ENCODE measurements around the gene ARMC12.

DNA sequence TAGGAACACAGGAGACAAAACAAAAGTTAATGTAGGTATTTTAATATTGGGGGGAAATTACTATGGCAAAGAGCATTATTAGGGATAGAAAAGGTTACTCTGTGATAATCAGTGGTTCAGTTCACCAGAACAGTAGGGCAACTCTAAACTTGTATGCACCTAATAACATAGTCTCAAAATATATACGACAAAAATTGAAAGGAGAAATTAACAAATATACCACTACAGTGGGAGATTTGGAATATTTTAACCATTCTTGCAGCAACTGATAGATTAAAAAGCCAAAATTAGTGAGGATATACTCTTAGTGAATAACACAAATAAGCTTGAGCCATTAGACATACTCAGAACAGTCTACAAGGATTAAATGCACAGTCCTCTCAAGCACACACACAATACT, 11.0 kb downstream of the ARMC12 start:
- TF ChIP-seq POLR2A (IDR thresholded peaks at IDR 0.05) (no peak), EP300 (IDR thresholded peaks at IDR 0.05; ENCODE audit: low read depth) (no peak)
- TF ChIP-seq, protein P1, sequence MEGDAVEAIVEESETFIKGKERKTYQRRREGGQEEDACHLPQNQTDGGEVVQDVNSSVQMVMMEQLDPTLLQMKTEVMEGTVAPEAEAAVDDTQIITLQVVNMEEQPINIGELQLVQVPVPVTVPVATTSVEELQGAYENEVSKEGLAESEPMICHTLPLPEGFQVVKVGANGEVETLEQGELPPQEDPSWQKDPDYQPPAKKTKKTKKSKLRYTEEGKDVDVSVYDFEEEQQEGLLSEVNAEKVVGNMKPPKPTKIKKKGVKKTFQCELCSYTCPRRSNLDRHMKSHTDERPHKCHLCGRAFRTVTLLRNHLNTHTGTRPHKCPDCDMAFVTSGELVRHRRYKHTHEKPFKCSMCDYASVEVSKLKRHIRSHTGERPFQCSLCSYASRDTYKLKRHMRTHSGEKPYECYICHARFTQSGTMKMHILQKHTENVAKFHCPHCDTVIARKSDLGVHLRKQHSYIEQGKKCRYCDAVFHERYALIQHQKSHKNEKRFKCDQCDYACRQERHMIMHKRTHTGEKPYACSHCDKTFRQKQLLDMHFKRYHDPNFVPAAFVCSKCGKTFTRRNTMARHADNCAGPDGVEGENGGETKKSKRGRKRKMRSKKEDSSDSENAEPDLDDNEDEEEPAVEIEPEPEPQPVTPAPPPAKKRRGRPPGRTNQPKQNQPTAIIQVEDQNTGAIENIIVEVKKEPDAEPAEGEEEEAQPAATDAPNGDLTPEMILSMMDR (IDR thresholded peaks at IDR 0.05) = no peak

Data from transverse colon (tissue), 3 donors.